Ecto neural progenitor cell (in vitro differentiated cells): ENCODE data around the gene TENM4.

Experiments
- DNase-seq: peaks from one replicate; pipeline ENCODE4 v3.0.0-alpha.2; 2018; ENCODE audit warnings: low spot score

TENM4 gene

GRCh38 chr11:79119491-79120284 is 321.1 kb downstream of the TENM4 start:
- DNase-seq, result no peak

- no peak for DNase-seq
Measured at GRCh38 chr11:79117488-79117887, 323.3 kb downstream of the TENM4 start.

- DNase-seq, result no peak
Measured at GRCh38 chr11:79116600-79116999, 324.2 kb downstream of the TENM4 start.

- DNase-seq, result no peak
Measured at GRCh38 chr11:79113054-79113690, 327.7 kb downstream of the TENM4 start.

GRCh38 chr11:79110796-79111195 is 330.0 kb downstream of the TENM4 start:
- no peak for DNase-seq

- DNase-seq, result no peak
Measured at GRCh38 chr11:79110321-79110720, 330.5 kb downstream of the TENM4 start.

GRCh38 chr11:79108851-79109250 is 332.0 kb downstream of the TENM4 start:
- no peak for DNase-seq

GRCh38 chr11:79102840-79103239 is 338.0 kb downstream of the TENM4 start:
- no peak for DNase-seq

GRCh38 chr11:79101656-79102055 is 339.2 kb downstream of the TENM4 start:
- DNase-seq, result no peak

GRCh38 chr11:79100093-79100910 is 340.5 kb downstream of the TENM4 start:
- DNase-seq, result peak; percentile 66

GRCh38 chr11:79098146-79098545 is 342.7 kb downstream of the TENM4 start:
- DNase-seq, result peak; percentile 68

GRCh38 chr11:79097246-79097875 is 343.5 kb downstream of the TENM4 start:
- no peak for DNase-seq

GRCh38 chr11:79095424-79095823 is 345.4 kb downstream of the TENM4 start:
- no peak for DNase-seq

- DNase-seq, result no peak
Measured at GRCh38 chr11:79094616-79095015, 346.2 kb downstream of the TENM4 start.

GRCh38 chr11:79092791-79093353 is 348.0 kb downstream of the TENM4 start:
- DNase-seq, result no peak

GRCh38 chr11:79090191-79090705 is 350.6 kb downstream of the TENM4 start:
- DNase-seq, result no peak

GRCh38 chr11:79089601-79090000 is 351.2 kb downstream of the TENM4 start:
- DNase-seq, result no peak

- peak; percentile 73 for DNase-seq
Measured at GRCh38 chr11:79088967-79089366, 351.9 kb downstream of the TENM4 start.

GRCh38 chr11:79087961-79088318 is 352.9 kb downstream of the TENM4 start:
- DNase-seq, result no peak

GRCh38 chr11:79087238-79087960 is 353.4 kb downstream of the TENM4 start:
- DNase-seq, result peak; percentile 68

GRCh38 chr11:79086056-79086455 is 354.8 kb downstream of the TENM4 start:
- no peak for DNase-seq
